GM21576 (cell line): ENCODE results near the gene TRPM5.

Experiments used
- ATAC-seq: cut with Tn5 transposase; IDR thresholded peaks from one replicate; pipeline ENCODE4 v1.9.1; 2021; ENCODE audit warnings: mild to moderate bottlenecking, moderate library complexity; ENCODE audit not compliant: unreplicated experiment

TRPM5 gene

DNA sequence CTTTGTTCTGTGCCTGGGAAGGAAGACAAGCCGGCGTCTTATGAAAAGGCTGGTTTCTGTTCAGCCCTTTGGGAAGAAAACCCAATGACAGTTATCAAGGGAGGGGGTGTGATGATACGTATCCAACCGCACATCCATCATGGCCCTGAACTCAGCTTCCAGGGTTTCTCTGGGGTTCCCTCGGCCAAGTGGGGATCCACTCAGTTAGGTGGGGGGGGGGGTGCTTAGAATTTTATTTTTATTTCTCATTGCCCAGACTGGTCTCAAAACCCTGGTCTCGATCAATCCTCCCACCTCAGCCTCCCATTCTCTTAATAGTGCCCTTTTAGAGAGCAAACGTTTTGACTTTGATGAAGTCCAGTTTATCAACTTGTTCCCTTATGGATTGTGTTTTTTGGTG, 26.2 kb upstream of the TRPM5 start:
- no peak for ATAC-seq

DNA sequence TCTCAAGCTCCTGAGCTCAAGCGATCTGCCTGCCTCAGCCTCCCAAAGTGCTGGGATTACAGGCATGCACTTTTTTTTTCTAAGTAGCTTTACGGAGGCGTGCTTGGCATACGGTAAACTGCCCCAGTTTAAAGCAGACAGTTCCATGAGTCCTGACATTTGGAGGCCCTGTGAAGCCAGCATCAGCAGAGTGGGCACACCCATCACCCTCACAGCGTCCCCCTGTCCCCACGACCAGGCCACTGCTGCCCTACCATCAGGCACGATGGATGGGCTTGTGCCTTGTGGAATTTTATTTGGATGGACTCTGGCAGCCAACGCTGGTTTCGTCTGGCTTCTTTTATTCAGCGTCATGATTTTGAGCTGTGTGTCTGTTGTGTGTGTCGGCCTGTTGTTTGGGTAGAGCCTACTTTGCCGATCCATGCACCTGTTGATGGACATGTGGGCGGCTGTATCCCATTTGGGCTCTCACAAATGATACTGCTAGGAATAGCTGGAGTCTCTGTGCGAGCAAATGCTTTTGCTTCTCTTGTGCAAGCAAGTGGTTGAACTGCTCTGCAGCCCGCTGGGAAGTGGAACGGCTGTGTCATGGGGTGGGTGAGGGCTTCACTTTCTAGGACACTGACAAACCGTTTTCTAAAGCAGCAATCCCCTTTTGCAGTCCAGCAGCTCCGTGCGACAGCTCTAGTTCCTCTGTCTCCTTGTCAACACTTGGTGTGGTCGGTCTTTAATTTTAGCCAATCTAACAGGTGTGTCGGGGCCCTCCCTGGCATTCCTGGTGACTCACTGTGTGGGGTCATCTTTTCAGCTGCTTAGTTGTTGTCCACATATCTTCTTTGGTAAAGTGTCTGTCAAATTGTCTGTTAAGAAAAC, 24.3 kb upstream of the TRPM5 start:
- no peak for ATAC-seq

DNA sequence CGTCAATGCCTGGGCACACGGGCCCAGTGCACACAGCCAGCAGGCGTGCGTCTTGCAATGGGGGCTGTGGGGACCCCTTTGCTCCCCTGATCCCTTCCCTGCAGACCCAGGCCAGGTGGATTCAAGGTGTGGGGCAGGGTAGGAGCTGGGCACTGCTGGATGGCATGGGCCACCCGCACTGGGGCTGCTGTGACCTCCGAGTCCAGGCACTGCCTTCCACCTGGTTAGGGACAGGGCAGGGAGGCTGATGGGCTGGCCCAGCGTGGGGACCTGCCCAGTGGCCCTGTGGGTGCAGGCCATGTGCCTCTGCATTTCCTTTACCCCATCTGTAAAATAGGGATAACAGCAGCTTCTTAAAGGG, 23.4 kb upstream of the TRPM5 start:
- no peak for ATAC-seq

DNA sequence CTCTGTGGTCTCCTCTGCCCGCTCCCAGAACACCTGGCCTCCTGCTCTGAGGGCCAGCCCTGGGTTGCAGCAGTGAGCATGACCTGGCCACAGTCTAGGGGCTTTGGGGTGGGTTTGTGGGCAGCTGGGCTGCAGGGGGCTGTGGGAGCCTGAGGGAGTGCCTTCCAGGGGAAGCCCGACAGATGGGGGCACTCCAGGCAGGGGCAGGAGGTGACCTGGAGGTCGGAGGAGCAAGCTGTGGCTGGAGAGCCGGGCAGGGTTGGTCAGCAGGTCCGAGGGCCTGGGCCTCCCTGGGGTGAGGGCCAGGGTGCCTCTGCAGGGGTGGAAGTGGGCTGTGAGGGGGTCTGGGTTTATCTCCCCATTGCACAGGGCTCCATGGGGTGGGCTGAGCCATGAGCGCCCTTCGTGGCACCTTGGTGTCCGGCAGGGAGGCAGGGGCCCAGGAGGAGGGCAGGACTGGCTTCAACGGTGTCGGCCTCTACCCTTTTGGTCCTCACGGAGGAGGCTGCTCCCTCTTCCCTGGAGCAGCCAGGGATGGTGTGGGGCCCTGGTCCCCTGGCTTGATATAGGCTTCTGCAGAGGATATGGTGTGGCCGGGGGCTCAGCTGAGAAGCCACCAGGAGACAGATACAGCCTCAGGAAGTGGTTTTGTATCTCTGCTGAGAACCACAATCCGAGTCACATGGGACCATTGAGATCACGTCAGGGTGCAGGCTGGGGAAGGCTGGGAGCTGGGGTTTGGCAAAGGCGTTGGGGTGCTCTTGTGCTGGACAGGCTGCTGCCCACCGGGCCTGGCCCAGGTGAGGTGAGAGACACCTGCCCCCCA, 22.8 kb upstream of the TRPM5 start:
- peak; percentile 82 for ATAC-seq

DNA sequence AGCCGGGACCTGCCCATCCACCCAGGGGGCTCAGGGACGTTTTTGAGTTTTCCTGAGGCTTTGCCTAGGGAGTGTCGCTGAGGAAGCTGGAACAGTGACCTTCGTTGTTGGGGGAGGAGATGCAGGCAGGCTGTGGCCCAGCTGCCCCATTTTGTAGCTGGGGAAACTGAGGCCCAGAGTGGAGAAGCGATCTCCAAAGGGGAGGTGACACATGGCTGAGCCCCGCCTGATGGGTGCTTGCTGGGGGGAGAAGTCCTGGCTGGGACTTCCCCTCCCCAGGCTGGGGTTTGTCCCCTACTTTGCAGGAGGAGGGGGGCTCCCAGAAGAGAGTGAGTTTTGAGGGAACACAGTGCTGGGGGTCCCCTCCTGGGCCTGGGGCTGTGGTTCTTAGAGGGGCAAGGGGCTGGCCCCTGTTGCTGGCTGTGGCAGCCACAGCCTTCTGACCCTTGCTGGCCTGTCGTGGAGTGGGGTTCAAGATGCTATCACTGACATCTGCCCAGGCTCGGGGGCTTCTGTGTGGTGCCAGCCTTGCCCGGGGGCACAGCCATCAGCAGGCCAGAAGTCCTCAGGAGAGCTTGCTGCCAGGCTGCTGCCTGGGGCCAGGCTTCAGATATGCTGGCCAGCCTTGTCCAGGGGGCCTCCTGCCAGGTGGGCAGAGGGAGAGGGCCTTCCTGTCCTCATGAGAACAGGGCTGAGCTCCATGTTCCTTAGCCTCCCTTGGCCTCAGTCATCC, 21.9 kb upstream of the TRPM5 start:
- ATAC-seq: no peak

DNA sequence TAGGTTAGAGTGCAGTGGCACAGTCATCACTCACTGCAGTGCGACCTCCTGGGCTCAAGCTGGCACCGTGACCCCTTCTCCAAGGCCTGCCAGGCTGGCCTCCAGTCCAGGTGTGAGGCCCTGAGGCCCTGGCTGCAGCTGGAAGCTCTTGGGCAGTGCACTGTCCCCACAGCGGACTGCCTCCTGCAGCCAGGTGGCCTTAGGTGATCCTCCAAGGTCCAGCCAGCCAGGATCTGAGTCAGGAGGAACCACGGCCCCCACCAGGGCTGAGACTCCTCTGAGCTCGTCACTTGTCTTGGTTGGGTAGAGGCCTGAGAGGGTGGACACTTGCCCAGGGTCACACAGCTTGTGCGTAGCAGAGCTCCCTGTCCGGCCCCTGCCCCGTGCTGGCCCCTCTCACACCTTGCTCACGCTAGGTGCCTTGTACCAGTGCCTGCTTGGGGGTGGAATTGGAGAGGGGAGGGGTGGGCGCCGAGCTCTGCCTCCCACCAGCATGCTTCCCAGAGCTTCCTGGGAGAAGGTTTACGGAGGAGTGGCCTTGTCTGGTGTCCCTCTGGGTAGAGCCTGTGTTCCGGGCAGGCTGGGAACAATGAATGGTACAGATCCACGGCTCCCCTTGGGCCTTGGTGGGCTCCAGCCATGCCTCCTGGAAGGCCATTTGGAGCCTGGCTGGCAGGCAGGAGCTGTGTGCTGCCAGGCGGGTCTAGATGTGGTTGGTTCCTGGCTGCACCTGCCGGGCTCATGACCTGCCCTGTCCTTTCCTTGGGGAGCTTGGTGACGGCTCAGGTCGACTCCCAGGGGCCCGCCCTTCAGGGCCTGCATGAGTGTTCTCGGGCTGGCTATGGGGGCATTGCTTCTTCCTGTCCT, 21.1 kb upstream of the TRPM5 start:
- no peak for ATAC-seq

DNA sequence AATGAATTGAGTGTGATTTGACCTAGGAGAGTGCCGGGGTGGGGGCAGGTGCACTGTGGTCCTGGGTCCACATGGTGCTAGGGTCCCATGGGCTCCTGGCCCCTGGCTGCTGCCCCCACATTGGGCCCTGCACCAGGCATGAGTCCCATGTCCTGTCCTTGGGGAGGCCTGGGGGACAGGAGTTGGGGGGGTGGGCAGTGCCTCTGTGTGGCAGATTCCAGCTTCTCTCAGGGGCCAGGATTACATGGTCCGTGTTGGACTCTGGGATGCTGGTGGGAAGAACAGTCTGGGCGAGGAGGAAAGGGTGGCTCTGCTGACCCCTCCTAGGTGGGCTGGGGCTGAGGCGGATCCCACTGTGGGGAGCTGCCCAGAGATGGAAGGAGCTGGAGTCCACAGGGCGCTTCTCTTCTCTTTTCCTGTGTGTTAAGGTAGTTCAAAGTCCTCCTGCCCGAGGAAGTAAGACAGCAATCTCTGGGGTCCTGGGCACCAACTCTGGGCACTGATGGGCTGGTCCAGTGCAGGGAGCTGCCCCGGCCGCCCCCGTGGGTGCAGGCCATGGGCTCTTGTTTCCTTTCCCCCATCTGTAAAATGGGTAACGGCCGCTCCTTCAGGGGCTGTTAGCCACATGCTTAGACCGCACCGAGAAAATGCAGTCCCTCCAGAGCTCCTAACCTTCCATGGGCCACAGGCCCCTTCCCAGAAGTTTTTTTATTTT, 20.3 kb upstream of the TRPM5 start:
- ATAC-seq: no peak

DNA sequence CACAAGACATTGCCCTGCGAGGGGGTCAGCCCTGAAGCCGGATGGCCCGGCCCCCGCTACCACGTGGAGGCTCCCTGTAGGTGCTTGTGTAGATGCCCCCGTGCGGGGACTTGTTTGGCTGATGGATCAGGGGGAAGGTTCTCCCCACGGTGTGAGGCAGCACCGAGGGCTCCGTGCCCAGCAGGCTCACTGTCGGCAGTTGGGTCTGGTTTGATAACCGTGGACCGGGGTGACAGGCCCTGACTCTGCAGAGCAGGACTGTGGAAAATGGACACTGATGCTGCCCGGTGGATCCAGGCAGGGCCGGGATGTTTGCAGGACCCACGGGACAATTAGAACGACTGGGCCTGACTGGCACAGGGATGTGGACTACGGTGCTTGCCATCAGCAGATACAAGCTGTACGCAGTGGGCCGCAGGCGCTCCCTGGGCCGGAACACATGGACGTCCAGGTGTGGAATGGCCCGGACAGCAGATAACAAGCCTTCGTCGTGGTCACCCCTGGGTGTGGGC, 19.5 kb upstream of the TRPM5 start:
- ATAC-seq: no peak

DNA sequence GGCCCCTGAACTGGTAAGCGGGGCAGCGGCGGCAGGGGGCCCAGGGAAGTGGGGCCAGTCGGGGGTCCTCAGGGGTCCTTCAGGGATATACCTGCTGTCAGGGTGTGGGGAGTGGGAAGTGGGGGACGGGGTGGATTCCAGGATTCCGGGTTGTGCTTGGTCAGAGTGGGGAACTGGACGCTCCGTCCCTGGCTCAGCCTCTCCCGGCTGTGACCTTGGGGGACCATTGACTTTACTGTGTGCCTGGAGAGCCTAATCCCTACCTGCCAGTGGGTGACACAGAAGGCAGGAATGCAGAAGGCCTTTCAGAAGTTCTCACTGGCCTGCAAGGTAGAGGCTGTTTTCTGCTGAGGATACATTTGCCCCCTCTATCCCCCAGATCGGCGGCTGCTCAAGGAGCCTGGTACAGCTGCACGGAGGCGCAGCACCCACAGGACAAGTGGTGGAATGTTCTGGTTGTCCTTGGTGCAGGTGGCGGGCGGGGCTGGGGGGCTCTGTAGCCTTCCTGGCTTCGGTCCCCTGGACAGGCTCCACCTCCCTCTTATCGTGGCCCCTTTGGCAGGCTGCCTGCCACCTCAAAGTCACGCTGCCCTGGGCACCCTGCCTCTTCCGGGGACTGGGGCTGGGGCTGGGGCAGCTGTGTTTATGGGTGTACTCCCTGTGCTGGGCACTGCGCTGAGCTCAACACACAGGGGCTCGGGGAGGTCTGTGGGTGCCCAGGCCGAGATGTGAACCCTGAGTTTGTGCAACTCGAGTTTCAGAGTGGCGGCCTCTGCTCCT, 18.9 kb upstream of the TRPM5 start:
- ATAC-seq: no peak

DNA sequence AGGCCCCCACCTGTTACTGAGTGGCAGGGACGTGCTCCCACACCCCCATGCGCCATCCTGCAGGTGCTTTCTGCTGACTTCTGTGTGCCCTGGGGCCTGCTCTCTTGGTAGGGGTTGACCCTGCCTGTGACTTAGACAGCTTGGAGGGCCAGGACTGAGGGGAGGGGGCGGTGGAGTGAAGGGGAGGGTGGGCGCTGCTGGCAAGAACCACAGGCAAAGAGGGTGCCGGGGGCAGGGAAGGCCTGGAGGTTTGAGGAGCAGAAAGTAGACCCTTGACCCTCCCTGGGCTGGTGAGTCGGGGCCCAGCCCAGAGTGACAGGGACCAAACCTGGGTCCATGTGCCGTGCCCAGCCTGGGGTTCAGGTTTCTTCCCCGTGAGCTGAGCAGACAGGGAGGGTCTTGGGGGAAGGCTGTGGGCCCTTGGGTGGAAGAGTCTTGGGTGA, 18.2 kb upstream of the TRPM5 start:
- ATAC-seq: no peak

DNA sequence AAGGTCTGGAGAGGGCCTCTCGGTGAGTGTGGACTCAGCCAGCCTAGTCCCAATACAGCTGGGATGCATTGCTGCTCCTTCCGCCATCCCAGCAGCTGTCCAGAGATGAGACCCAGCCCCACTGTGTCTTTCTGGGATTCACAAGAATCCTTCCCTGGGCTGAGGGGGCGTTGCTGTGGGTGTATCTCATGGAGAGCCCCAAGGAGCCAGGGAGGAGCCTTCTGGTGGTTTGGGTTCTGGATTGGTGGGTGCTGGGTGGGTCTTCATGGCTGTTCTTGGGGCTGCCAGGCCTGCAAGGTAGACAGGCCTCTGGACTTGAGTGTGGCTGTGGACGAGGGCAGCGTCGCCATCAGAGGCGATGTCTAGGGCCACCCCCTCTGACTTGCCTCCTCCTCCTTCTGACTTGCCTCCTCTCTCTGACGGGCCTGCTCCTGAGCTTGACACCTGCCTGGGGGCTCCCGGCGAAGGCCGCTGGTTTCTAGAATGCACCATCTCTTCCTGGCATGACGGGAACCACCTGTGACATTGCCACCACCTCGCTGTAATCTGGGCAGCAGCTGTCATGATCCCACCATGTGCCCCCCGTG, 17.7 kb upstream of the TRPM5 start:
- no peak for ATAC-seq

DNA sequence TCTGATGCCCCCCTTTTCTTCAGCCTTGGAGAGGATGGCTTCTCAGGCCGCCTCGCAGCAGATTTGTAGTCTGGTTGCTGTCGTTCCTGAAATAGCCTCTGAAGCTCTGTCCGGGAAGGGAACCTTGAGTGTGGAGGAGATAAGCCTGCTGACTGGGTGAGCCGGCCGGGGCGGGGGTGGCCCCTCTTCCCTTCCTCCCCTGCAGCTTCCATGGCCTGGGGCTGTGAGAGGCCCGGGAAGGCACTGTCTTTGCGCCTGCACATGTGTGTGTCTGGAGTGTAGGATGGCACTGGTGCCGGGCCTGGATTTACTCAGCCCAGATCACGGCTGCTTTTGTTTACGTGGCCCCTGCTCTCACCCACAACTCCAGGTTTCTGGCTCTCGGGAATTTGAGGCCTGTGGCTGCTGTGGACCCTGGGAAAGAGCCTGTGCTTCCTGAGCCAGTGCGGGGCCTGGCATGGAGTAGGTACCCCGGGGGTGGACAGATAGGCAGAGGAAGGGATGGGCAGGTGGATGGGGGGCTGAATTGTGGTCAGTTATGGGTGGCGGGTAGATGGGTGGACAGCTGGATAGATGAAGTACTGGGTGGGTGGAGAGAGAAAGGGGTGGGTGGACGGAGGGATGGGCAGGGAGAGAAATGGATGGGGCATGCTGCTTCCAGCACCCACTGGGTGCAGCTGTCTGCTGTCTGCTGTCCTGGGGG, 17.1 kb upstream of the TRPM5 start:
- no peak for ATAC-seq

DNA sequence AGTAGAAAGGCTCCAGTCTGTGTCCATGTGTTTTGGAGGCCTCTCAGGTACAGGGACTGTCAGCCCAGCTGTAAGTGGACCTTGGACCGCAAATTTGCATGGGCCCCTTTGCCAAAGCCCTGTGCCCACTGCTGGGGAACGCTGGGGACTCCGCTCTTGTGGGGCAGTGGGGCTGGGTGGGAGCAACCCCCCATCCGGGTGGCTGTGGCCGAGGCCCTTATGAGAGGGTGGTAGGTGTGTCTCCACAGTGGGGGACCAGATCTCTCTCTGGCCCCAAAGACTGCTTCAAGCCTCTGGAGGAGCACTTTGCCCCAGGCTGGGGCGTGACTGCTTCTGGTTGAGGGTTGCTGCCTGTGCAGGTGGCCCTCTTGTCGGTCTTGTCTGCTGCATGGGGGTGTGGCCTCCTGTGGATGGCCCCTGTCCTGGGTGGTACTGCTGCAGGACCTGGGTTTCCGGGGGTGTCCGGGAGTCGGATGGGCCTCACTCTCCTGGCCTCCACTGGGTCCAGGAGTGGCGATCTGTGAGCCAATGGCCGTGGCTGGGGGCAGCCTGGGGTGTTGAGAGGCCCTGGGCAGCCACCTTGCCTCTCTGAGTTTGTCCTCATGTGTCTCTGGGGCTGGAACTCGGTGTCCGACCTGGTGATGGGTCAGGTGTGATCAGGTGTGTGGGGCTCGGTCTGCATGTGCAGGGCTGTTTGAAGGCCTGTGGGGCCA, 16.4 kb upstream of the TRPM5 start:
- no peak for ATAC-seq

DNA sequence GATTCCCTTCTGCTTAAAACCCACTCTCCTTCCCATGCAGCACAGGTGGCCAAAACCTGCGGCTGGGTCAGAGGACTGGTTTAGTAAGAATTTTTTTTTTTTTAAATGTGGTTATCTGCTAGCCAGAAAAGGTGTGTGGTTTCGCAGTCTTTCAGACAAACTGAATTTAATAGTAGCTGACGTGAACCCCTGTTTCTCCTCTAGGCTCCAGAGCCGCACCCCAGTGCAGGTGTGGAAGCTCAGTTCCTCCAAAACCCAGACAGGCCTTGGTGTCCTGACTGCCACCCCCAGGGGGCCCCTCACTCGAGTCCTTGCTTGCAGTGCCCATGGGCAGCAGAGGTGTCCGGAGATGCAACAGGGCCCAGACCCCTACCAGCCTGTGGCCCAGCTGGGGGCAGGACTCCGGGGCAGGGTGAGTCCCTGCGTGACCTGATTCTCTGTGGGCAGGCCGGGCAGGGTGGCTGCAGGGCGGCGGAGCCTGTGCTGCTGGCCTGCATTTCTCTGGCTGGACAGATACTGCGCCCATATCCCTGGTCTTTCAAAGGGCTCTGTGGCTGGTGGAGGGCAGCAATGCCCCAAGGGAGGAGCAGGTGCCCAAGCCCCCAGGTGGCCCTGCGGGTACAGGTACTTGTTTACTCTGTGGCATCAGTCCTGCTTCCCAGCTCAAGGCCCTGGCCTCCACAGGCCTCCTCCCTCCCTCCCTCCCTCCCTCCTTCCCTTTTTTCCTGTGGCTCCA, 15.7 kb upstream of the TRPM5 start:
- ATAC-seq: no peak

DNA sequence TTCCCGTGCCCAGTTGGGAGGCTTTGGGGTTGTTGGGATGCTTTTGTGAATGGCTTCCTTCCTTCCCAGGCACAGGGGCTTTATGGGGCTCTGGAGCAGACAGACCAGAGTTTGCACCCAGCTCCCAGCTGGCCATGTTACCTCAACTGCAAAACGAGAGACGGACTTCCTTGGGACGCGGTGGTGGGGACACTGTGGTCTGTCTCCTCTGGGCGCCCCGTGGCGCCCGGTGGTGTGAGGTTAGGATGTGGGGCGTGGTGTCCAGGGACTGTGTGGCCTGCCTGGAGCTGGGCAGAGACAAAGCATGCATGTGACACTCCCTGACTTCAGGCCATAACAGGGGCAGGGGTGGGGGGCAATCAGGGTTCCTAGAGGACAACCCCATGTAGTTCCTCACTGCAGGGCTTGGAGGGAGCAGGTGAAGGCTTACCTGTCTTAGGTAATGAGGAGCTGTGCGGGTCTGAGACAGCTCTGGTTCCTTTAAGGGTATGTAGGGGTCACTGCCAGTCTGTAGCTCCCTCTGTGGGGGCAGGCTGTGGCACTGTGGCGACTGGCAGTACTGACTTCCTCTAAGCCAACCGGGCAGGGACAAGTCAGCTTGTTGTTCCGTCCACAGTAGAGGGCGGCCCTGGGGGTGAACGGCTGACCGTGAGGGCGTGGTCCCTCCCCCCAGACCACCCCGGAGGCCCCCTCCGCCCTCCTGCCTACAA, 14.9 kb upstream of the TRPM5 start:
- no peak for ATAC-seq

DNA sequence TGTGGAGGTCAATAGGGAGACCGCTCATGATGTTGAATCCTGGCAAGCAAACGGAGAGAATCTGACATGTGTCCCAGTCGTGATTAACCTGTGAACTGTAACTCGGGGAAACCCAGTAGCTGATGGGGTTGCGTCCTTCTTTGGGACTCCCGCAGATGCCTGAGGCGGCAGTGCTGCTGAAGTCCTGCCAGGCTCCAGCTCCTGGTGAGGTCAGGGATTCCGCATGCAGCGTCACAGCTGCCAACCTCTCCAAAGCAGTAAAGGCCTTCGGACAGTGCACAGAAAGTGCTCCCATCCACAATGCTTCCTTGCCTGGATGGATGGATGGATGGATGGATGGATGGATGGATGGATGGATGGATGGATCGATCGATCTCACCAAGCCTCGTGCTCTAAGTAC, 14.0 kb upstream of the TRPM5 start:
- ATAC-seq: no peak
